ENCODE data around the gene TPPP. TPM values are rescaled to one million over a fixed set of nuclear protein-coding genes. Genes with fewer than 3 reads are reported as not detected.

The TPPP gene
- polyA plus RNA-seq, 1 donor (not counting 4 experiments of a cell fraction or from before 2014, with no cell fraction given), result 0.88 TPM

DNA sequence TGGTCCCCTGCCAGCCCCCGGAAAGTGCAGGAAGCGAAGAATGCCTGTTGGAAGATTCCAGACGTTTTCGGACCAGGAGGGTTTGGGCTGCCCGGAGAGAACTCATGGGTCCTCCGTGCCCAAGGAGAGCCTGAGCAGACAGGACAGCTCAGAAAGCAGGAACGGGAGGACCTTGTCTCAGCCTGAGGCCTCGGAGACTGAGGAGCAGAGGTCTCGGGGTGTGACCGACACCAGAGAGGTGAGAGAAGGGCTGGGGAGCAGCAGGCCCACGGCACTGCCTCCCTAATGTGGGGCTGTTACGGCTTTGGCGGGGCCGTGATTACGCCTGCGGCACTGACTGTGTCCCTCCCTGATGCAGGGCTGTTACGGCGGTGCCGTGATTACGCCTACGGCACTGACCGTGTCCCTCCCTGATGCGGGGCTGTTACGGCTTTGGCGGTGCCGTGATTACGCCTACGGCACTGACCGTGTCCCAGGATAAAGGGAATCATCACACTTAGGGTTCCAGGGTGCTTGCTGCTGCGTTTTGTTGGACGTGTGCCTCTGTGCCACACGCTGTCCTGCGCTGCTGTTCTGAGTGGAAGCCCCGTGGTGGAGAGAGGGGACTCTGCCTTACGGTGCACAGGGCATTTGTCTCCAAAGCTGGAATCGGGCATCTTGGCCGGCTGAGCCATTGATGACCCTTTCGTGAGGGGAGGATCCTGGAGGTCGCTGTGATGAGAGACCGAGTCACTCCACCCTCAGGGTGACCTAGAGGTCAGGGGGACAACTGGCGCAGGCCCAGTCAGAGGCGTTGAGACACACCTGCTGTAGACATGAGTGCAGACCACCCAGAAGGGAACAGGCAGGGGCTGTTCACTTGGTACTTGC lies 55.3 kb downstream of the TPPP start:
- no peak overlapping the region for H3K27ac ChIP-seq (ENCODE audit: control insufficient read depth, insufficient read depth, low read length)
- no peaks in the 10 kb centered on the region for H4K20me1 ChIP-seq (ENCODE audit: control insufficient read depth, extremely low read depth, insufficient read depth, low read length)
- no peak overlapping the region for H3K9ac ChIP-seq (ENCODE audit: control insufficient read depth, extremely low read depth, insufficient read depth, low read length)
- H3K4me1 ChIP-seq (ENCODE audit: control insufficient read depth, extremely low read depth, insufficient read depth, low read length), result no peaks in the 10 kb centered on the region
- TF ChIP-seq, protein P1, sequence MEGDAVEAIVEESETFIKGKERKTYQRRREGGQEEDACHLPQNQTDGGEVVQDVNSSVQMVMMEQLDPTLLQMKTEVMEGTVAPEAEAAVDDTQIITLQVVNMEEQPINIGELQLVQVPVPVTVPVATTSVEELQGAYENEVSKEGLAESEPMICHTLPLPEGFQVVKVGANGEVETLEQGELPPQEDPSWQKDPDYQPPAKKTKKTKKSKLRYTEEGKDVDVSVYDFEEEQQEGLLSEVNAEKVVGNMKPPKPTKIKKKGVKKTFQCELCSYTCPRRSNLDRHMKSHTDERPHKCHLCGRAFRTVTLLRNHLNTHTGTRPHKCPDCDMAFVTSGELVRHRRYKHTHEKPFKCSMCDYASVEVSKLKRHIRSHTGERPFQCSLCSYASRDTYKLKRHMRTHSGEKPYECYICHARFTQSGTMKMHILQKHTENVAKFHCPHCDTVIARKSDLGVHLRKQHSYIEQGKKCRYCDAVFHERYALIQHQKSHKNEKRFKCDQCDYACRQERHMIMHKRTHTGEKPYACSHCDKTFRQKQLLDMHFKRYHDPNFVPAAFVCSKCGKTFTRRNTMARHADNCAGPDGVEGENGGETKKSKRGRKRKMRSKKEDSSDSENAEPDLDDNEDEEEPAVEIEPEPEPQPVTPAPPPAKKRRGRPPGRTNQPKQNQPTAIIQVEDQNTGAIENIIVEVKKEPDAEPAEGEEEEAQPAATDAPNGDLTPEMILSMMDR (optimal IDR thresholded peaks at IDR 0.05 in 1 of 3, IDR thresholded peaks at IDR 0.05 in 1 of 3, conservative IDR thresholded peaks at IDR 0.05 in 1 of 3; ENCODE audit: extremely low read depth in 1 of 3, insufficient read depth in 2 of 3, low read length in 3 of 3), result no peak
- TF ChIP-seq EZH2 (IDR thresholded peaks at IDR 0.05; ENCODE audit: low read length), result no peak
- FAIRE-seq (no peak), DNase-seq (ENCODE audit: low read depth, low spot score) (no peak)
- H3K4me2 ChIP-seq (ENCODE audit: control insufficient read depth, extremely low read depth, insufficient read depth, low read depth, low read length), result no peak overlapping the region
- H3K36me3 ChIP-seq (ENCODE audit: control insufficient read depth in 2 of 2, extremely low read depth in 1 of 2, insufficient read depth in 2 of 2, low read length in 2 of 2), result peaks cover 18 to 46% of the 10 kb centered on the region in 2 experiments
- no peaks in the 10 kb centered on the region for H3K9me1 ChIP-seq (ENCODE audit: control insufficient read depth, extremely low read depth, insufficient read depth, low read length)
- no peaks in the 10 kb centered on the region for H3K27me3 ChIP-seq (ENCODE audit: control insufficient read depth, extremely low read depth, insufficient read depth, low read length)
- dilution Hi-C loops (cut with MboI; ENCODE audit: extremely low pct_ligation_motif_present, low sequenced_read_pairs), result no loop called here
- no peak overlapping the region for H2AFZ ChIP-seq (ENCODE audit: control insufficient read depth, low read length)
- H3K9me3 ChIP-seq (ENCODE audit: control insufficient read depth, low read depth, low read length), result no peaks in the 10 kb centered on the region
- no peak overlapping the region for H3K4me3 ChIP-seq (ENCODE audit: control insufficient read depth in 2 of 3, extremely low read depth in 1 of 3, insufficient read depth in 2 of 3, low read depth in 1 of 3, low read length in 3 of 3)
- no peaks in the 10 kb centered on the region for H3K79me2 ChIP-seq (ENCODE audit: control insufficient read depth, insufficient read depth, low read length)

DNA sequence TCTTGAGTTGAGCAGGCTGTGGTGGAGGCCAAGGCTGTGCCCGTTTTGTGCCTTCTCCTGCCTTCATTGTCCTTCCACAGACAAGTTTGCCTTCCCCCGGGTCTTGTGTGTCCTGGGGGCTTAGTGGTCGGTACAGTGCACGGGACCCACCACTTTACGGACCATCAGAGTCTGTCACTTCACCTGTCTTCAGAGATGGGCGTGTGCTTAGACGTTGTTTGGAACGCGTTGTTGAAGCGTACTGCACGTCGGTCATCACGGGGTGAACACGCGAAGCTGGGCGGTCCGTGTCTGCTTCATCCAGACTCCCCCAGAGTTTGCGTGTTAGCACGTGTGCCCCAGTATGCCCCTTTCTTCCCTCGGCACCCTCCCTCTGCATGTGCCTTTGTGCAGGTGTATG lies 56.2 kb downstream of the TPPP start:
- Histone ChIP-seq H3K9me1 (ENCODE audit: control insufficient read depth, extremely low read depth, insufficient read depth, low read length) (no peaks in the 10 kb centered on the region), H3K79me2 (ENCODE audit: control insufficient read depth, insufficient read depth, low read length) (no peaks in the 10 kb centered on the region), H3K9me3 (ENCODE audit: control insufficient read depth, low read depth, low read length) (no peaks in the 10 kb centered on the region), H4K20me1 (ENCODE audit: control insufficient read depth, extremely low read depth, insufficient read depth, low read length) (no peaks in the 10 kb centered on the region), H3K4me3 (ENCODE audit: control insufficient read depth in 2 of 3, extremely low read depth in 1 of 3, insufficient read depth in 2 of 3, low read depth in 1 of 3, low read length in 3 of 3) (no peak overlapping the region), H3K4me1 (ENCODE audit: control insufficient read depth, extremely low read depth, insufficient read depth, low read length) (no peaks in the 10 kb centered on the region), H3K27me3 (ENCODE audit: control insufficient read depth, extremely low read depth, insufficient read depth, low read length) (no peaks in the 10 kb centered on the region), H2AFZ (ENCODE audit: control insufficient read depth, low read length) (no peak overlapping the region), H3K9ac (ENCODE audit: control insufficient read depth, extremely low read depth, insufficient read depth, low read length) (no peak overlapping the region), H3K27ac (ENCODE audit: control insufficient read depth, insufficient read depth, low read length) (no peak overlapping the region), H3K36me3 (ENCODE audit: control insufficient read depth in 2 of 2, extremely low read depth in 1 of 2, insufficient read depth in 2 of 2, low read length in 2 of 2) (peaks cover 16 to 46% of the 10 kb centered on the region in 2 experiments), H3K4me2 (ENCODE audit: control insufficient read depth, extremely low read depth, insufficient read depth, low read depth, low read length) (no peak overlapping the region)
- no peak for TF ChIP-seq EZH2 (IDR thresholded peaks at IDR 0.05; ENCODE audit: low read length)
- TF ChIP-seq, protein P1 (optimal IDR thresholded peaks at IDR 0.05 in 1 of 3, IDR thresholded peaks at IDR 0.05 in 1 of 3, conservative IDR thresholded peaks at IDR 0.05 in 1 of 3; ENCODE audit: extremely low read depth in 1 of 3, insufficient read depth in 2 of 3, low read length in 3 of 3), result no peak
- no peak for DNase-seq (ENCODE audit: low read depth, low spot score)
- dilution Hi-C loops (cut with MboI; ENCODE audit: extremely low pct_ligation_motif_present, low sequenced_read_pairs), result no loop called here
- FAIRE-seq, result no peak

Measured in keratinocyte (primary cell).